ENCODE results near the gene IGF2.

Gene IGF2

DNA sequence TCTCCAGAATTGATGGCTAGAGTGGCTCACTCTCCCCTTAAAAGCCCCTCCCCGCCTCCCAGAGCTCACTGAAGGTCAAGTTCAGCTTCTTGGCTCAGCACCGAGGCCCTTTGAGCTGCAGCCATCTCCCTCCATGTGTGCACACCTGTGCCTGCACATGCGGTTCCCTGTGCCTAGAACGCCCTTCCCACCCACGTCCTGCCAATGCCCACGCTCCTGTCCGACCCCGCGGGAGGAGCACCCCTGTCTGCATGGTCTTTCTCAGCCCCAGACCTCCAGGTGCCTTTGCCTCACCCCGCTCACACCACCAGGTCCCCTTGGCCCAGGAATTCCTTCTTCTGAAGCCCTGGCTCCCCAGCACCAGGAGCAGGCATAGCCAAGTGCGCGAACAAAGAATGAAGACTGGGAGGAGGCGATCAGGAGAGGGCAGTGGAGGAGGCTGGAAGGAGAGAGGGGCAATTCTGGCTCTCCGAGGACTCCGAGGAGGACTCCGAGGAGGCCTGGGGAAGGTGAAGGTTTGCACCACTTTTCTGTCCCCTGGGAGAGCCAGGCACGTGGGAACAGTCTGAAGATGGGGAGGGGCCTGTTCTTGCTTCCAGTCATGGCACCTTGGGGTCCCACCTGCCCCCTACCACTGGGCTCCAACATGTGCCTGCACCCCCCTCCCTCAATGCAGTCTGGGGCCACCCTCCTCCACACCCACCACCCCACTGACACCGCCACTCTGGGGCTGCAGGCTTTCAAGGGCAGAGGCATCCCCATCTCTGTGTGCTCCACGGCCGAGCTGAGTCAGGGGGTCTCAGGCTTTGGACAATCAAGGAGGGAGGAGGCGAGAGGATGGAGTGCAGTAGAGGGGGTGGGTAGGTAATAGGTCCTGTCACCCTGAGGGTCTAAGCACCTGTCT is 17.7 kb downstream of the IGF2 start:
- DNase-seq (ENCODE audit: low read depth) = no peak
- TF ChIP-seq, protein P1, sequence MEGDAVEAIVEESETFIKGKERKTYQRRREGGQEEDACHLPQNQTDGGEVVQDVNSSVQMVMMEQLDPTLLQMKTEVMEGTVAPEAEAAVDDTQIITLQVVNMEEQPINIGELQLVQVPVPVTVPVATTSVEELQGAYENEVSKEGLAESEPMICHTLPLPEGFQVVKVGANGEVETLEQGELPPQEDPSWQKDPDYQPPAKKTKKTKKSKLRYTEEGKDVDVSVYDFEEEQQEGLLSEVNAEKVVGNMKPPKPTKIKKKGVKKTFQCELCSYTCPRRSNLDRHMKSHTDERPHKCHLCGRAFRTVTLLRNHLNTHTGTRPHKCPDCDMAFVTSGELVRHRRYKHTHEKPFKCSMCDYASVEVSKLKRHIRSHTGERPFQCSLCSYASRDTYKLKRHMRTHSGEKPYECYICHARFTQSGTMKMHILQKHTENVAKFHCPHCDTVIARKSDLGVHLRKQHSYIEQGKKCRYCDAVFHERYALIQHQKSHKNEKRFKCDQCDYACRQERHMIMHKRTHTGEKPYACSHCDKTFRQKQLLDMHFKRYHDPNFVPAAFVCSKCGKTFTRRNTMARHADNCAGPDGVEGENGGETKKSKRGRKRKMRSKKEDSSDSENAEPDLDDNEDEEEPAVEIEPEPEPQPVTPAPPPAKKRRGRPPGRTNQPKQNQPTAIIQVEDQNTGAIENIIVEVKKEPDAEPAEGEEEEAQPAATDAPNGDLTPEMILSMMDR (IDR thresholded peaks at IDR 0.05; ENCODE audit: low read length, missing control alignments) = no peak
- H3K4me3 ChIP-seq (replicated peaks; ENCODE audit: low read depth, low read length) = no peak overlapping the region

DNA sequence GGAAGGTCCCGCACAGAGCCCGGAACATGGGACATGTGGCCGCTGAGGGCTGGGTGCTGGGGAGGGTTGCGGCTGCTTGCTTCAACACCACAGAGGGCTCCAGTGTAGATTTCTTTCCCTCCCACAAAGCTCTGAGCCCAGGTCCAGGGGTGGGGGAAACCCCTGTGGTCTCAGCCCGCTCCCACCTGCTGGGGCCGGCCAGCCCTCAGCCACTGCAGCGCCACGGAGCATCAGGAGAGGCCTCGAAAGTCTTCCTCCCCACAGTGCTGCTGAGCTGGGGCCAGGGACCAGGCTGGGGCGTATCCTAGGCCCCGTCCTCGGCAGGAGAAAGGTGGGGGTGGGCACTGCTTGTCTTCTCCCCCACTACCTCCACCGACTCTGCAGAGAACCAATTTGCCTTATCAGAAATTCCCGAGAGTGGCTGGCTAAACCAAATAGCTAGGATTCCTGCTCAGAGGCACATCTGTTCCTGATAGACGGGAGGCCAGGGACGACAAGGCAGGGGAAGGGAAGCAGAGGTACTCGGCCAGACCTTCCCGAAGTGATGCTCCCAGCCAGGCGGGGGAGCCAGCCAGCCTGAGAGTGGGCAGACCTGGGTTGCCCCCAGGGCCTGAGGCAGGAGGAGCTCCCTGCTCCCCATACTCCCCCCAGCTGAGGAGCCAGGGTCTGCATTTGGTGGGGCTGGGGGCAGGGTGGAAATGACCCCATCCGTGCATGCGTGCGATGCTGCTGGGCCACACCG is 18.7 kb downstream of the IGF2 start:
- TF ChIP-seq, protein P1 (IDR thresholded peaks at IDR 0.05; ENCODE audit: low read length, missing control alignments) = no peak

DNA sequence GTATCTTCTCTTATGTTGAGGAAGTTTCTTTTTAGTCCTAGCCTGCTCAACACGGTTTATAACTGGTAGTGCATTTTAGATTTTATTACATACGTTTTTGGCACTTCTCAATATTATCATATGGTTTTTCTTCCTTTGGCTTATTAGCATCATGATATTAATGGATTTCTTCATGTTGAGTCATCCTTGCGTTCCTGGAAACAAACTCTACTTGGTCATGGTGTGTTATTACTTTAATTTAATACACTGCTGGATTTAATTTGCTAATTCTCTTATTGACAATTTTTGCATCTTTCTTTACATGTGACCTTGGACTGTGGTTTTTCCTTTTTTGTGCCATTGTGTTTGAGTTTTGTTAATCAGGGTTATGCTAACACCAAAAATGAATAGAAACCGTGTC is 20.5 kb downstream of the IGF2 start:
- DNase-seq (ENCODE audit: low read depth) = no peak
- no peak overlapping the region for H3K4me3 ChIP-seq (replicated peaks; ENCODE audit: low read depth, low read length)
- TF ChIP-seq, protein P1 (IDR thresholded peaks at IDR 0.05; ENCODE audit: low read length, missing control alignments) = no peak

More for the DNA sequence above, 18.7 kb downstream of the IGF2 start:
- no peak overlapping the region for H3K4me3 ChIP-seq (replicated peaks; ENCODE audit: low read depth, low read length)
- DNase-seq (ENCODE audit: low read depth) = no peak

DNA sequence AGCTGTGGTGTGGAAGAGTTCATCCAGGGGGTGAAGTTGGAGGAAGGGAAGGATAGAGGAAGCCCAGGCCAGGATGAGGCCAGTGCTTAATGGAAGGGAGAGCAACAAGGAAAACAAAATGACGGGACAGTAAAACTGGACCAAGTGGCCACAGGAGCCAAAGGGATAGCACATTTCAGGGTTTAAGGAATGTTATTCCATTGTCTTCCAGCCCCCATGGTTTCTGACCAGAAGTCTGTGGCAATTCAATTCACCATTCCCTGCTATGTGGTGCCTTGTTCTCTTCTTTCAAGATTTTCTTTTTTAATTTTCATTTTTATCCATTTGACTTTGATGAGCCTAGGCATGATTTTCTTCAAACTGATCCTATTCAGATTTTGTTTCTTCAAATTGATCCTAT is 22.5 kb downstream of the IGF2 start:
- no peak overlapping the region for H3K4me3 ChIP-seq (replicated peaks; ENCODE audit: low read depth, low read length)
- TF ChIP-seq, protein P1 (IDR thresholded peaks at IDR 0.05; ENCODE audit: low read length, missing control alignments) = no peak
- DNase-seq (ENCODE audit: low read depth) = no peak

DNA sequence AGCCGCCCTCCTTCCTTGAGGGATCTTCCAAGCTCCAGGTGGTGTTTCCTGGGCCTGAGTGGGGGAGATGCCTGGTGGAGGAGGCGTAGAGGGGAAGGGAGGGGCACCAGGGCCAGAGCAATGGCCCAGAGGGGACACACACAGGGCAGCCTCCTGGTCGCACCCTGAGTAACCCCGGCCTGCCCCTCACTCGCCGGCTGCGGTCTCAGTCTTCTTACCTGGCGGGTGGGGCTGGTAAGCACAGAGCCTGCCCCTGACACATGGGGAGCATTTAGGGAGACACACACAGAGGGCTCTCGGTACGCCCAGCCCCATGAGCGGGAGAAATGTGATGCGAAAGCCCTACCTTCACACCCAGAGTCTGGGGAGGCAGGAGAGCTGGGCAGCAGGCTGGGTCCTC is 23.9 kb downstream of the IGF2 start:
- TF ChIP-seq, protein P1 (IDR thresholded peaks at IDR 0.05; ENCODE audit: low read length, missing control alignments) = no peak
- DNase-seq (ENCODE audit: low read depth) = no peak
- H3K4me3 ChIP-seq (replicated peaks; ENCODE audit: low read depth, low read length) = no peak overlapping the region

DNA sequence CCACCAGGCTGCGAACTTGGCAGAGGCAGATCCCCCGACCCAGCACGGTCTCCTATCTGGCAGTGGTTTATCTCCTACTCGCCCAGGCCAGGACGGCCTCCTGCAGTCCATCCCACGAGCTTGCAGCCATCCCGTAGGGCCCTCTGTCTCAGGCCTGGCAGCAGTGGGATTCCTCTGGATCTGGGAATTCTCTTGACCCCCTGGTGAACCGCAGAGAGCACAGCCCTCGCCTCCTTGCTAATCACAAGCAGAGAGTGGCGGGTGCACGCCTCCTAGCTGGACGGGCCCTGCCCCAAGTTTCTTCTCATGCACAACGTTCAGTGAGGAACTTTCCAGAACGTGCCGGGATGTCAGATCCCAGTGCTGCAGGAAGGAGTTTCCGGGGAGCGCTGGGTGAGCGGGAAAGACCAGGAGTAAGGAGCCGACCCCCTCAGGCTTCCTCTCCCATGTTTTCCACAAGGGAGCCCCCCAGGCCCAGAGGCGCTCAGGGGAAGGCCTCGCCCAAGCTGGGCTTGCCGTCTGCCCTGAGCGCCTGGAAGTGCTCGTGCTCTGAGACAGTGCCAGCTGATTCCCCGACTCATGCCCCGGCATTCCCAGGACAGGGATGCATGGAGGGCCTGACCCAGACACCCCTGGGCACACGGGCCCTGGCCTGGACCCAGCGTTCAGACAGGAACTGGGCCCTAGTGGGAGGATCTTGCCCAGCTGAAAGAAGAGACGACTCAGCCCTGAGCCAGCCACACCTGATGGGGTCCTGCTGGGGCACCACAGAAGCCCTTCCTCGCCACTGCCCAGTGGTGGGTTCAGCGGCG is 24.6 kb downstream of the IGF2 start:
- no peak for DNase-seq (ENCODE audit: low read depth)

More for the DNA sequence above, 24.6 kb downstream of the IGF2 start:
- no peak overlapping the region for H3K4me3 ChIP-seq (replicated peaks; ENCODE audit: low read depth, low read length)
- TF ChIP-seq, protein P1 (IDR thresholded peaks at IDR 0.05; ENCODE audit: low read length, missing control alignments) = no peak
